NCI-H187 treated with DMSO at 0.1 percent for 48 hours (cell line): ENCODE measurements around the gene CUL9.

Source experiments
- DNase-seq: peaks from one replicate; lab custom pipeline; 2025; lab: John Stamatoyannopoulos, UW

CUL9 gene

DNA sequence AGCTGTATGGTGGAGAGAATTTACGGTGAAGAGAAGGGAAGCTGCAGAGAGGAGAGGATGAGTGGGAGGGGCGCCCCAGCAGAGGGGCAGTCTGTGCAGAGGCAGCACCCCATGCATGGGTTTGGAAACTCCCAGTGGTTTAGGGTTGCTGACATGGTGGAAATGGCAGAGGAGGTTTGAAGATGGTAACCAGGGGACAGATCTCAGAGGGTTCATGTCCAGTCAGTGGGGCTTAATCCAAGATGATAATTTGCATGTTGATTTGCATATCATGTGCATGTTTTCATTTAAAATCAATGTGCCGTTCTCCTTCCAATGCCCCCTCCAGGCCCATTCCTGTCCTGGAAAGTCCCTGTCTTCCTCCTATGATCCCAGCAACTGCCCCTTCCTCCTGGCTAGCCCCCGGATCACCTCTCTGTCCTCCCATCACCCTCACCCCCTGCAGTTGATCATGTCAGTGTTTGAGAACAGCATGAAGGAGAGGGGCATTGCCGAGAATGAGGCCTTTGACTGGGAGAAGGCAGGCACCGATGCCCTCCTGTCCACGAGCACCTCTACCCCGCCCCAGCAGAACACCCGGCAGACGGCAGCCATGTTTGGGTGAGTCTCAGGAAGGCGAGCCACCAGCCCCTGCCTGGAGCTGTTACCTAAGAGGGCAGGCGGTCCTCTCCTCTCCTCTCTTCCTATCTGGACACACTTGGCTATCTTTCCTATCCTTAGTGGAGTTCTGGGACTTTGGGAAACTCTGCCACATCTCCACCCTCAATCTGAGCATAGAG, 75.6 kb downstream of the CUL9 start:
- no peak for DNase-seq

DNA sequence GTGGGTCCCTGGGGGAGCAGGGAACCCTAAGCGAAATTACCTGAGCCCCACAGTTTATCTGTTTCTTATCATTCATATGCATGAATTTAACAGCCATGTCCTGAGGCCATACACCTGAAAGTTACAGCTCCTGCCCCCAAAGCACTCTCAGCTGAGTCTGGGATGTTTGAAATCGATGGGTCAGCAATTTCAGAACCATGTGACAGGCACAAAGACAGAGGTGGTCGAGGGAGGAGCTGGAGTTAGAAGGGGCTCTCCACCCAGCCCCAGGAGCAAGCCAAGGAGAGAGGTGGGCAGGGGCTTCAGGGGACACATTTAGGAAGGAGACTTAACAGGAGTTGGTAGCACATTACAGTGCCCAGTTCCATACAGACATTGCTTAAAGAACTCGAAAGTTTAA, 76.2 kb downstream of the CUL9 start:
- no peak for DNase-seq

DNA sequence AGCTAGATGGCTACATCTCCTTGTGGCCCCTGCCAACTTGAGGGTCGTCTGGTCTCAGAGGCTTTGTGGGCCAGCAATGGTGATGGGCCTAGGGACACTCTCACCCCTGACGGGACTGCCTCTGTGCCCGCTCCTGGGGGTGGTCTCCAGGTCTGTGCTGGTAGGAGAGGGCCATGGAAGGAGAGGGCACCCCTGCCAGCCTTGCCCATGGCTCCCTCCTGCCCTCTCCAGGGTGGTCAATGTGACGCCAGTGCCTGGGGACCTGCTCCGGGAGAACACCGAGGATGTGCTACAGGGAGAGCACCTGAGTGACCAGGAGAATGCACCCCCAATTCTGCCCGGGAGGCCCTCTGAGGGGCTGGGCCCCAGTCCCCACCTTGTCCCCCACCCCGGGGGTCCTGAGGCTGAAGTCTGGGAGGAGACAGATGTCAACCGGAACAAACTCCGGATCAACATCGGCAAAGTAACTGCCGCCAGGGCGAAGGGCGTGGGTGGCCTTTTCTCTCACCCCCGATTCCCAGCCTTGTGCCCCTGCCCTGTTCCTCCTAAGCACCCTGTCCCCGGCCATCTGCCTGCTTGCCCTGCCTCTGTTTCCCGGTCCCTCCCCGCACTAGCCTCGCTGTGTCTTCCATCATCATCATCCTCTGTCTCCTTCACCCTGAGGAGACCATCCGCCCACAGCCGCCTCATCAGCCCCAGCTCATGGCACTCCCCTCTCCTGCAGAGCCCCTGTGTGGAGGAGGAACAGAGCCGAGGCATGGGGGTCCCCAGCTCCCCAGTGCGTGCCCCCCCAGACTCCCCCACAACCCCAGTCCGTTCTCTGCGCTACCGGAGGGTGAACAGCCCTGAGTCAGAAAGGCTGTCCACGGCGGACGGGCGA, 77.1 kb downstream of the CUL9 start:
- no peak for DNase-seq

DNA sequence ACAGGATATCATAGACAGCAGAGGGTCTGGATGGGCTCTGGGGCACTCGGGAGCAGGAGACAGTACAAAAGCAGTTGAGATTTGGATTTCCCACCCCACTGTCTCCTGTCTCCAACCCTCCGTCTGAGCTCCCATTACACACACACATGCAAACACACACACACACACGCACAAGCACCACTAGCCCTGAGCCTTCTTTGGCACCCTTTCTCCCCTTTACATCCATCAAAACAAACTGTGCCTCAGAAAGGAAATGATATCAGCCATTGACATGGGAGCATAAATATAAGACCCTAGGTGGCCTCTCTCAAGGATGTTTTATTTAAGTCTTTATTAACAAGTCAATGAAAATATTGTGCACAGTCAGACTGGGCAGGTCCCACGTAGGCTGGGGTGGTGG, 78.8 kb downstream of the CUL9 start:
- no peak for DNase-seq

DNA sequence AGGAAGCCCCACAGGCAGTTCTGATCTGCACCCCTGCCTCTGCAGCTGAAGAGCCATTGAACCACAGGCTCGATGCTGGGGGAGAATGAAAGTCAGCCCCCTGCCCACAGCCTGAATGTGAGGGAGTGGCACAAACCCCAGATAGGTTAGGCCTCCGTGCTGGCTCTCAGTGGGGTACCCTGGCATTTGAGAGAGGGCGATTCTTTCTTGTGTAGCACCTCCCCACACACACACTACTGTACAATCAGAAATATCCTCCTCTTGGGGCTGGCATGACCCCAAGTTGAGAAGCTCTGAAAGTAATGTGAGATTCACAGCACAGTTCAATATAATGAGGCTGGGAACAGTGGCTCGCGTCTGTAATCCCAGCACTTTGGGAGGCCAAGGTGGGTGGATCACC, 79.2 kb downstream of the CUL9 start:
- no peak for DNase-seq

DNA sequence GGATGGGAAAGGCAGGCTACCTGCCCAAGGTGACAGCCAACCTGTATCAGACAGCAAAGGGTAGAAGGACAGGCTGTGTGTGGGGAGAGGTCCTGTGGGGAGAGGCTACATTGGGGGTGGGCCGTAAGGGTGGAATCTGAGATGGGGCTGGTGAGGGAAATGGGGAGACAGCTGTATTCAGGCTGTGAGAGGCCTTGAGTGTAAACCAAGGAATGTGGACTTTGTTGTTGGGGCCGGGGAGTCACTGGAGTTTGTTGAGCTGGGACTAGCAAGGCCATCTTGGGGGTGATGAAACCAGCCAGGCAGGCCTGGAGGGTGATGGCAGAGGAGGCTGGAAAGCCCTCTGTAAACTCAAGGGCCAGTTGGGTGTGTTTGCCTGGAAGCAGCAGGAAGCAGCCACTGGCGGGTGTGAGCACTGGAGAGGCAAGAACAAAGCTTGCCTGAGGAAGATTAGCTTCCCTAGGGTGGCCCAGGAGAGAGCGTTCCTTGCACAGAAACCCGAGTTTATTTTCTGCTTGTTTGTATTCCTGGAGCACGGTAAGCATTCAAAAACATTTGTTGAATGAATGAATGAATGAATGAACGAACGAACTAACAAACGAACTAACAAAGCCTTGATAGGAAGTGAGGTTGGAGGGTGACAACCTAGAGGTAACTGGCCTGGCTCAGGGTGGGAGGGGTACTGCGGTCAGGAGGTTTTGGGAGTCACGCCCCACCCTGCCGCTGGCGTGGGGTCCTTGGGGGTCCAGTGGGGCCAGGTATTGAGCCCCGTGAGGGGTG, 80.2 kb downstream of the CUL9 start:
- no peak for DNase-seq

DNA sequence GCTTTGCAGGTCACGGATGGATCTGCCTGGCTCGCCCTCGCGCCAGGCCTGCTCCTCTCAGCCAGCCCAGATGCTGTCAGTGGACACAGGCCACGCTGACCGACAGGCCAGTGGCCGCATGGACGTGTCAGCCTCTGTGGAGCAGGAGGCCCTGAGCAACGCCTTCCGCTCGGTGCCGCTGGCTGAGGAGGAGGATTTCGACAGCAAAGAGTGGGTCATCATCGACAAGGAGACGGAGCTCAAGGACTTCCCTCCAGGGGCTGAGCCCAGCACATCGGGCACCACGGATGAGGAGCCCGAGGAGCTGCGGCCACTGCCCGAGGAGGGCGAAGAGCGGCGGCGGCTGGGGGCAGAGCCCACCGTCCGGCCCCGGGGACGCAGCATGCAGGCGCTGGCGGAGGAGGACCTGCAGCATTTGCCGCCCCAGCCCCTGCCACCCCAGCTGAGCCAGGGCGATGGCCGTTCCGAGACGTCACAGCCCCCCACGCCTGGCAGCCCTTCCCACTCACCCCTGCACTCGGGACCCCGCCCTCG, 80.9 kb downstream of the CUL9 start:
- no peak for DNase-seq

DNA sequence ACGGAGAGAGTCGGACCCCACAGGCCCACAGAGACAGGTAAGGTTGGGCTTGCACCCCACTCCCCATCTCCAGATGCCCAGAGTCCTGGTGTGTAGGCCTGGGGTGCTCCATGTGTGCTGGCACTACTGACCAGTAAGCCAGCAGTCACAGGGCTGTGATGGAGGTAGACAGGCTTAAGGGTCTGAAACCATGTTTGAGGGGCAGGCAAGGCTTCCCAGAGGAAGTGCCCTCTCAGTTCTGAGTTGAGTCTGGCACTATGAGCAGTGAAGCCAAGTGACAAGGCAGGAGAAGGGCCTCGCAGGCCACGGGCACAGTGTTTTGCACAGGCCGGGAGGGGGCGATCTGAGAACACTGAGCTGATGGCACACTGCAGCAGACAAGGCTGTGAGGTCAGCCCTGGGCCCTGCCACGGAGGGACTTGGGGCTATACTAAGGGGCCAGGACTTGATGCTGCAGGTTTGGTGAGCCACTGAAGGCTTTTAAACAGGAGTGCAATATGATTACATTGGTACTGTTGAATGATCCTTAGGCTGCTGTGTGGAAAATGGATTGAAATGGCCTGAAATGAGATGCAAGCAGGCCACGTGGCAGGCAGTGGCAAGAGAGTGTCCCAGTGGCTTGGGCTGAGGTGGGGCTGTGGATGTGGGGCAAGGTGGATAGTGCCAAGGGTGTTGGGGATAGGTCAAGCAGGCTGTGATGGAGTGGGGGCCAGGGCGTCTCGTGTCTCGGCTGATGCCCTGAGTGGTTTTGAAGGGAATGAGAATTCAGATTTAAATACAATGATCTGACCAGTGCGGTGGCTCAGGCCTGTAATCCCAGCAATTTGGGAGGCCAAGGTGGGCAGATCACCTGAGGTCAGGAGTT, 81.5 kb downstream of the CUL9 start:
- DNase-seq: no peak

DNA sequence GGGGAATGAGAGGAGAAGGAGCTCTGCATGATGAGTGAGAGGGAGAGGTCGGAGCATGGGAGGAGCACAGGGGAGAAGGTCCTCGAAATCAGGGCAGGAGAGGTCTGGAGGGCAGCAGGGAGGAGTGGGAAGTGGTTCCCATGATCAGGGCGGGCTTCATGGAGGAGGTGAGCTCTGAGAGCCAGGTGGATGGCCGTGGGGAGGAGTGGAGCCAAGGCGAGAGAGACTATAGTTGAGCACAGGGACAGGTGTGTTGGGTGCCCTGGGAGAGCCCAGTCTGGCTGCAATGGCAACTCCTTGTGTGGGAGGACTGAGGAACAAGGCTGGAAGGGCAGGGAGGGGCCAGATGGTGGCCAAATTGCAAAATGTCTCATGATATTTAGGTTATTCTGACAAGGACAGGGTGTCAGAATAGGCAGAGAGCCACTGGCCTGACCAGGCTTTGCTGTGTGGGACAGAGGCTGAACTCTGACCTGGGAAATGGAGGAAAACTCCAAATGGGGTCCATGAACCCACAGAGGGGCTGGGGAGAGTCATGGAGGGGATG, 82.7 kb downstream of the CUL9 start:
- DNase-seq: no peak

DNA sequence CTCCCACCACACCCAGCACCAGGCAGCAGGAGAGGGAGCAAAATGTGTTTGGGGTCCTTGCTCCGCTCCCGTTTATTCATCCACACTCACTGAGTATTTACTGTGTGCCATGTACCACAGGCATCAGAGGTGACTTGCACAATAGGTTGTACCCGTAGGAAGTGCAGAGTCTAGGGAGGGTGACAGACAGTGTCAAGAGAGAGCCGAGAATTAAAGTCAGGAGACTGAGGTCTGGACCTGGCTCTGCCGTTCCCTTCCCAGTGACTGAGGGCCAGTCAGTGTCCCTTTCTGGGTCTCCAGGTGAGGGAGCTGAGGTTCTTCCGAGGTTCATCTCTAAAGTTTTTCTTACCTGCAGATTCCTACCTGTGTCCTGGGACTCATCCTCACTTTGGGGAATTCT, 83.6 kb downstream of the CUL9 start:
- no peak for DNase-seq

DNA sequence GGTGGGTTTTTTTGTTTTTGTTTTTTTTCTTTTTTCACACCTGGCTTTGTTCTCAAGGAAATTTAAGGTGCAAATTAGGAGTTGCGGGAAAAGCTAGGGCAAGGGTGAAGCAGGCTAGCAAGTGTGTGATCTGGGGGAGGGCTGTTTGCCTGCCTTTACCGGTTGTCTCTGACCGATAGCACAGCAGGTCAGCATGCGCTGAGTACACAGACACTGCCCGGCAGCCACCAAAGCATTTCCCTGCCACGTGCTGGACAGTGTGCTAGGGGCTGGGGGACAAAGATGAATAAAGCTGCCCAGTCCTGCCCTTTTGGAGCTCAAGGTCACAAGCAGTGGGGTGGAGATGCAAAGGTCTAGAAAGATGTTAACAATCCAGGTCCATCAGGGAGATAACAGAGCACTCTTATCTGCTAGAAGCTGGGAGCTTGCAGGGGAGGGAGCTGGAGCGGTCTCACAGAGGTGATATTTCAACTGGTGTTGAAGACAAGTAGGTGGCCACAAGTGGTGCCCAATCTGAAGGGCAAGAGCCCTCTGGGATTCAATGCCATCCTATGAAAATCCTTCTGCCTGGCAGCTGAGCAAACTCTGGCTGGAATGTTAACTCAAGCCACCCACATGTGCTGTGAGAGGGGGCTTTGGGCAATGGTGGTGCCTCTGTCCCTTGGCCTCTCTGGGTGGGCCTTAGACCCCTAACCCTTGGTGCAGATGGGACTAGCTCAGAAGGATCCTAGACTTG, 85.8 kb downstream of the CUL9 start:
- no peak for DNase-seq

DNA sequence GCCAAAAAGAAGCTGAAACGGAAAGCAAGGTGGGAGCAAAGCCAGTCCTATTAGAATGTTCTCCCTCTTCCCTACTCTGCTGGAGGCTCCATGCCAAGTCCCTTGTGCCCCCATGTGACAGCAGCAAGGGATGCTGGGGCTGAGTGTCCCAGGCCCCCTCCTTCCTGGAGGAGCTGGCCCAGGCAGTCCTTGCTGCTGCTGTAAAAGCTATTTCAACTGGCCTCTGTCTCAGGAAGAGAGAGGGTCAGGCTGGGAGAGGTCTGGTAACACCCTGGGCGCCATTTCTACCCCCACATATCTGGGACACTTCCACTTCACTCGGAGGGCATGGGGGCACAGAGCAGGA, 86.3 kb downstream of the CUL9 start:
- no peak for DNase-seq

DNA sequence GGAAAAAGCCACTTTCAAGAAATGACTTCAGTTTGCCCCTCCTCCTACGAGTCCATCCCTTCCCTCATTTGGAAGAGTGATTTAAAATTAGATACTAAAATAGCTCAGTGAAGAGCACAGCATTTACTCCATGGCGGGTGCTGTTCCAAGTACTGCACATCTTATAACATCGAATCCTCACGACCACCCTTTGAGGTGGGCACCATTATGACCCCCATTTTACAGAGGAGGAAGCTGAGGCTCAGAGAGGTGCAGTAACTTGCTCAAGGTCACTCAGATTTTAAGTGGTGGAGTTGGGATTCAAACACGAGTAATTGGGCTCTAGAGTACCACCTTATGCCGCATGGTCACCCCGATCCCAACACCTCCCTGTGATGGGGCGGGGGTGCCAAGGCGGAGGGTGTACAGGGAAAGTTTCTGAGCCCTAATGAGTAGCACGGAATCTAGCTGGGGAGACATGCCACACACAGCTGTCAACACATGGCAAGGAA, 86.8 kb downstream of the CUL9 start:
- no peak for DNase-seq

DNA sequence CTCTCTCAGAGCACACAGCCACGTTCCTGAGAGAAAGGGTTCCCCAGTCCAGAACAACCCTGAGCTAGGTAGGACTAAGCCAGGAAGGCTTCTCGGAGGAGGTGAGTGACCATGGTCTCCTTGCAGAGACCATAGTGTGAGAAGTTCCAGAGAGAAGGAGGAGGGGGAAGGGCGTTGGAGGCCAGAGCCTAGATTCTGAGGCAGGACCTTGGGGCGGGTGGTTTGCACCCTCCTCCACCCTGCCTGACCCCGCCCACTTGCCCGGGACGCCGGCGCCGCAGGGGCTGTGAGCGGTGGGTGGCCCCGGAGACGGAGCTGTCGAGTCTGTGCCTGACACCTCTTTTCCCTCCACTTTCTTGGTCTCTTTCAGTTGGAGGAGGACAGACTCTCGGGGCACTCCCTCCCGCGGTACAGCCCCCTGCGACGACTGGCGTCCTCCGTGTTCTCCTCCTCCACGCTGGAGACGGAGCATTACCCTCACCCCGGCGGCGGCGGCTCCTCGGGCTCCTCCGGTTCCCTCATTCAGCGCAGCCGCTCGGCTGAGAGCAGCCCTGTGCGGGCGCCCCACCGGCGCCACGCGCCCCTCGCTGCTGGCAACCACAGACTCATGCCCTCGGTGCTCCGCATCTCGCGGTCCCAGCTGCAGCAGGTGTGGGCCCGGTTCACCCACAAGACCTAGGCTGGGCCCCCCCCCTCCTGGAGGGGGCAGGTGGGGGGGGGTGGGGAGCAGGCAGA, 87.4 kb downstream of the CUL9 start:
- no peak for DNase-seq

DNA sequence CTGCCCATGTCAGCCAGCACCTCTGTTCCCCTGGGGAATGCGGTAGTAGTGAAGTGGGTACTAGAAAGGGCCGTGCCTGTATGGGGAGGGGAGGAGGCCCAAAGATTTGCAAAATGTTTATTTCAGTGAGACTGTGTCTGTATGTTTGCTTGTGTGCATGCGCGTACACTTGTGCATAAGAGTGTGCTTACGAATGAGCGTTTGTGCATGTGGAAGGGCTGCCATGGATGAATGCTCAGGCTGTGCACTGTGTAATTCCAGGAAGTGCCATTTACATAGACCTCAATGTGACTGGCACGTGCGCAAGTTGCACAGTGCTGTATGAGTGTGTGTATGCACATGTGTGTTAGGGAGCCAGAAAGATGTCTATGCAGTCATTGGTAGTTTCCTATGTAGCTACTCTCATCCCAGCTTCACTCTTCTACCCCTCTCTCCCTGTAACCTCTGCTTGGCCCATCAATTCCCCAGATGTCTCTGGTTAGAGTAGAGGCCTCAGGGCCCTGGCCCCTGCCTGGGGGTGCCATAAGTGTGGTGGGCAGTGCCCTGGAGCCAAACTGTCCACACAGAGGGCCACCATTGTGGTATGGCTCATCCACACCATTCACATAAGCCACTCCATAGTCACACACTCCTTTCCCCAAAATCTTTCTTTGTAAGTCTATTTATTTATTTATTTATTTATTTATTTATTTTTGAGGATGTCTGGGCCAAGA, 89.3 kb downstream of the CUL9 start:
- no peak for DNase-seq

DNA sequence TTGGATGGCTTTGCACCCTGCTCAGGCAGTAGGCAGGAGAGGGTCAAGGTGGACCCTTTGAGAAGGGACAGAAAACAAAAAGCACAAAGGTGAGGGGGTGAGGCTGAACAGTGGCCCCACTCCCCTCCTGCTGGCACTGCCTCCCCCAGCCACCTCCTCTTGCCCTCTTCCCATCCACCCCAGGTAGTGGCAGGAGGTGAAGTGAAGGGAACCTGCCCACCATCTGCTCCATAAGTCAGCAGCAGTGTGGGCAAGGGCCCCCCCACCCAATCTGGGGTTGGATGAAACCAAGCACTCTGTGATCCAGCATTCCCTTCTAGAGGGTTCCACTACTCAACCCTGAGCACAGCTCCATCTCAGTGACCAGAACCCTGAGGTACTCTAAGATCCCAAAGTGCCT, 89.9 kb downstream of the CUL9 start:
- DNase-seq: no peak

DNA sequence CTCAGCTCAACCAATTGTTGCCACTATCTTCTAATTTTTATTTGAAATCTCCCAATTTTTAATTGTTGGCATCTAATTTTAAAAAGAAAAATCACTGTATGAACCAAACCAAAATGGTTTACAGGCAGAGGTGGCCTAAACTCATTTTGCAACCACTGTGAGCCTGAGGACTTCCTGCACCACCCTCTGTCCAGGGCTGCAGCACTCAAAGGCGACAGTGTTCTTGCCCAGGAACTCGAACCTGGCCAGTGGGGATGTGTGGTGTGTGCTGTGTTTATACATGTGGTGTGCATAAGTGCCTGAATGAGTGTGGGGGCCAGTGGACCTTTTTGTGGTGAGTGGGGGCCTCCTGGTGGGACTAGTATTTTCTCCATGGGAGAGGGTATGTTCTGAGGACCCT, 91.7 kb downstream of the CUL9 start:
- no peak for DNase-seq
